ENCODE results near the gene NANOS1.

The NANOS1 gene

GRCh38 chr10:119049777-119050176 is 20.3 kb downstream of the NANOS1 start:
- Histone ChIP-seq H3K36me3 (peaks cover 79% of the 10 kb centered on the region), H3K27ac (no peak overlapping the region), H3K27me3 (no peaks in the 10 kb centered on the region), H3K4me1 (ENCODE audit: control insufficient read depth in 1 of 2, insufficient read depth in 1 of 2, low read depth in 1 of 2, low read length in 1 of 2) (no peaks in the 10 kb centered on the region), H3K4me3 (ENCODE audit: low read depth in 1 of 2, low read length in 1 of 2) (no peak overlapping the region), H3K9me3 (no peaks in the 10 kb centered on the region)
- TF ChIP-seq CTCF (IDR thresholded peaks at IDR 0.05) = no peak

DNA sequence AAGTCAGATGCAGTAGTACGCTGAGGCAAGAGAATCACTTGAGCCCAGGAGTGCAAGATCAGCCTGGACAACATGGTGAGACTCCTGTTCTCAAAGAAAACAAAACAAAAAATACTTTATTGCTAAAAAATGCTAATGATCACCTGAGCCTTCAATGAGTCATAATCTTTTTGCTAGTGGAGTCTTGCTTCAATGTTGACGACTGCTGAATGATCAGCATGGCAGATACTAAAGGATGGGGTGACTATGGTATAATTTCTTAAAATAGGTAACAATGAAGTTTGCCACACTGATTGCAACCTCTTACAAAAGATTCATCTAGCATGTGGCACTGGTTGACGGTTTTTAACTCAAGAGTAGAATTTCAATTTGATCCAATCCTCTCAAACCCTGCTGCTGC is 22.3 kb downstream of the NANOS1 start:
- Histone ChIP-seq H3K27ac (no peak overlapping the region), H3K9me3 (no peaks in the 10 kb centered on the region), H3K27me3 (no peaks in the 10 kb centered on the region), H3K4me1 (ENCODE audit: control insufficient read depth in 1 of 2, insufficient read depth in 1 of 2, low read depth in 1 of 2, low read length in 1 of 2) (no peaks in the 10 kb centered on the region), H3K36me3 (peaks cover 70% of the 10 kb centered on the region), H3K4me3 (ENCODE audit: low read depth in 1 of 2, low read length in 1 of 2) (no peak overlapping the region)
- no peak for TF ChIP-seq CTCF (IDR thresholded peaks at IDR 0.05)

DNA sequence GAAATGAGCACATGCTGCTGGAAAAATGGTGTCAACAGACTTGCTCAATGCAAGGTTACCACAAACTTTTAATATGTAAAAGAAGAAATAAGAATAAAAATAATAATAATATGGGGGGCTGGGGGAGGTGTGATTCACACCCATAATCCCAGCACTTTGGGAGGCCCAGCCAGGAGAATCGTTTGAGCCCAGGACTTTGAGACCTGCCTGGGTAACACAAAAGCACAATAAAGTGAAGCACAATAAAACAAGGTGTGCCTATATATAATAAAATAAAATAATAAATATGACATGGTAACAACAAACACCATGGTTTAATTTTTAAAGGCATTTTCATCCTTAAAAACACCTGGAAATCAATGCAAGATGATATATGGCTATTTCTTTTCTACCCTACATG is 26.0 kb downstream of the NANOS1 start:
- no peak overlapping the region for H3K27ac ChIP-seq
- H3K4me3 ChIP-seq (ENCODE audit: low read depth in 1 of 2, low read length in 1 of 2) = no peak overlapping the region
- TF ChIP-seq CTCF (IDR thresholded peaks at IDR 0.05) = no peak
- H3K9me3 ChIP-seq = no peaks in the 10 kb centered on the region
- no peaks in the 10 kb centered on the region for H3K27me3 ChIP-seq
- peaks cover 75% of the 10 kb centered on the region for H3K36me3 ChIP-seq
- H3K4me1 ChIP-seq (ENCODE audit: control insufficient read depth in 1 of 2, insufficient read depth in 1 of 2, low read depth in 1 of 2, low read length in 1 of 2) = no peaks in the 10 kb centered on the region

DNA sequence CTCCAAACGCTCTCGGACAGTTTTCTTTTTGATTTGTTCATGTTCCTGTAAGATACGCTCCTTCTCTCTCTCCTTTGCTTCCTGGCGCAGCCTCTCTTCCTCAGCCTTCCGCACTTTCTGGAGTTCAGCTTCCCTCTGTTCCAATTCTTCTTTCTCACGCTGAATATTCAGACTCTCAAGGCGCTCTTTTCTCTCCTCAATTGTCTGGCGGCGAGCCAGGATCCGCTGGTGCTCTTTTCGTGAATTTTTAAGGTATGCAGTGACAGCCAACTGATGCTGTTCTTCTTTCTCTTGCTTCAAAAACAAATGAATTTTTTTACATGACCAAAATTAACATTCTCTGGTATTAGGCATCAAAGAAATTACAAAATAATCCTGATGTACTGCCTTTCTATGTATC is 28.5 kb downstream of the NANOS1 start:
- Histone ChIP-seq H3K27me3 (no peaks in the 10 kb centered on the region), H3K27ac (no peak overlapping the region), H3K4me1 (ENCODE audit: control insufficient read depth in 1 of 2, insufficient read depth in 1 of 2, low read depth in 1 of 2, low read length in 1 of 2) (no peaks in the 10 kb centered on the region), H3K4me3 (ENCODE audit: low read depth in 1 of 2, low read length in 1 of 2) (no peak overlapping the region), H3K9me3 (no peaks in the 10 kb centered on the region), H3K36me3 (peaks cover 68% of the 10 kb centered on the region)
- no peak for TF ChIP-seq CTCF (IDR thresholded peaks at IDR 0.05)

GRCh38 chr10:119059557-119059956 is 30.0 kb downstream of the NANOS1 start:
- no peaks in the 10 kb centered on the region for H3K4me1 ChIP-seq (ENCODE audit: control insufficient read depth in 1 of 2, insufficient read depth in 1 of 2, low read depth in 1 of 2, low read length in 1 of 2)
- no peaks in the 10 kb centered on the region for H3K27me3 ChIP-seq
- H3K9me3 ChIP-seq = no peaks in the 10 kb centered on the region
- no peak for TF ChIP-seq CTCF (IDR thresholded peaks at IDR 0.05)
- peaks cover 81% of the 10 kb centered on the region for H3K36me3 ChIP-seq
- H3K4me3 ChIP-seq (ENCODE audit: low read depth in 1 of 2, low read length in 1 of 2) = no peak overlapping the region
- no peak overlapping the region for H3K27ac ChIP-seq

DNA sequence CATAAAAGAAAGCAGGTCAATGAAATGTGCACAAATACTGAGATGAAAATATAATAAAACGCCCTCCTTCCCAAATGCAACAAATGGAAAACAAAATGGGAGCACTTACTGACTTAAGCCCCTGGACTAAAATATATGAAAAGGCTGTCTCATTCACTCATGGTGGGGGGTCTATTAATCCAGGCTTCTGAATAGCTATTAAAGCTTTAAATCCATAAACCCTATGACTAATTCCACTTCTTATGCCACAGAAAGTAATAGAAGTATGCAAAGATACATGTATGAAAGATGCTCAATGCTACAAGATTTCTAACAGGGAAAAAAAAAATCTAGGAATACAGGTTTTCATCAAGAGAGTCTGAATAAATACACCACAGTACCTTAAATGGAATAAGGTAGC is 30.6 kb downstream of the NANOS1 start:
- Histone ChIP-seq H3K9me3 (no peaks in the 10 kb centered on the region), H3K4me3 (ENCODE audit: low read depth in 1 of 2, low read length in 1 of 2) (no peak overlapping the region), H3K36me3 (peaks cover 86% of the 10 kb centered on the region), H3K27me3 (no peaks in the 10 kb centered on the region), H3K27ac (no peak overlapping the region), H3K4me1 (ENCODE audit: control insufficient read depth in 1 of 2, insufficient read depth in 1 of 2, low read depth in 1 of 2, low read length in 1 of 2) (no peaks in the 10 kb centered on the region)
- no peak for TF ChIP-seq CTCF (IDR thresholded peaks at IDR 0.05)
